OCI-LY3 (cell line): ENCODE results near the gene AMDHD1.

Experiments used
- H2AFZ ChIP-seq: fragments of 200-600, 300-600 bp; shearing (Covaris generic); 2 replicates; pipeline ENCODE4 v1.6.0; 2014; ENCODE audit warnings: antibody characterized with exemption, low read depth, low read length
- H3K27ac ChIP-seq: fragments of 200-600, 300-600 bp; sonication (generic); 2 replicates; pipeline ENCODE4 v1.5.1; 2014; ENCODE audit warnings: mild to moderate bottlenecking, low read length, moderate library complexity, mixed read lengths
- H3K27me3 ChIP-seq: fragments of 200-600, 300-600 bp; sonication (generic); 2 replicates; pipeline ENCODE4 v1.6.1; 2014; ENCODE audit warnings: low read depth, low read length, mixed read lengths
- H3K36me3 ChIP-seq: fragments of 200-600, 300-600 bp; sonication (generic); replicated peaks from 2 replicates; pipeline ENCODE3; 2014; ENCODE audit warnings: low read depth, low read length, mixed read lengths
- H3K4me1 ChIP-seq: fragments of 300-600, 200-600 bp; sonication (generic); 2 replicates; pipeline ENCODE4 v1.6.1; 2014; ENCODE audit warnings: low read length, mixed read lengths
- H3K4me2 ChIP-seq: fragments of 200-600, 300-600 bp; sonication (generic); 2 replicates; pipeline ENCODE4 v1.6.1; 2014; ENCODE audit warnings: low read length, mixed read lengths
- H3K4me3 ChIP-seq: fragments of 300-600, 200-600 bp; sonication (generic); 2 replicates; pipeline ENCODE4 v1.5.1; 2014; ENCODE audit warnings: antibody characterized with exemption, mild to moderate bottlenecking, low read length, moderate library complexity
- H3K79me2 ChIP-seq: fragments of 300-600, 200-600 bp; shearing (Covaris generic); 2 replicates; pipeline ENCODE4 v1.6.1; 2014; ENCODE audit warnings: mild to moderate bottlenecking, low read length, mixed read lengths
- H3K9ac ChIP-seq: fragments of 300-600, 200-600 bp; shearing (Covaris generic); 2 replicates; pipeline ENCODE4 v1.6.0; 2014; ENCODE audit warnings: mild to moderate bottlenecking, low read length, moderate library complexity
- H3K9me3 ChIP-seq: fragments of 200-600, 300-600 bp; shearing (Covaris generic); 2 replicates; pipeline ENCODE4 v1.6.1; 2014; ENCODE audit warnings: low read length, mixed read lengths; ENCODE audit not compliant: insufficient read depth
- H4K20me1 ChIP-seq: fragments of 200-600, 300-600 bp; sonication (generic); 2 replicates; pipeline ENCODE4 v1.6.1; 2016; ENCODE audit warnings: low read length, mixed read lengths; ENCODE audit not compliant: insufficient read depth
- CTCF ChIP-seq: fragments of 200-600, 300-600 bp; sonication (generic); IDR thresholded peaks from 2 replicates; pipeline ENCODE4 v1.5.1; 2014; ENCODE audit warnings: antibody characterized with exemption, low read length, low read depth
- EZH2phosphoT487 ChIP-seq: fragments of 200-600 bp; shearing (Covaris generic); IDR thresholded peaks from 2 replicates; pipeline ENCODE4 v1.6.1; 2018; ENCODE audit warnings: antibody characterized with exemption, mixed run types, low read depth

AMDHD1 gene

GRCh38 chr12:95940514-95940913 is 2.6 kb upstream of the AMDHD1 start:
- H3K27me3 ChIP-seq, result no peaks in the 10 kb centered on the region
- TF ChIP-seq EZH2phosphoT487 (no peak), CTCF (no peak)
- H3K4me2 ChIP-seq, result no peak overlapping the region
- no peaks in the 10 kb centered on the region for H3K79me2 ChIP-seq
- H3K4me1 ChIP-seq, result peaks cover 10% of the 10 kb centered on the region
- no peak overlapping the region for H3K4me3 ChIP-seq
- no peak overlapping the region for H2AFZ ChIP-seq
- H3K36me3 ChIP-seq, result no peaks in the 10 kb centered on the region
- no peaks in the 10 kb centered on the region for H4K20me1 ChIP-seq
- H3K9me3 ChIP-seq, result no peaks in the 10 kb centered on the region
- no peak overlapping the region for H3K27ac ChIP-seq
- H3K9ac ChIP-seq, result no peak overlapping the region

GRCh38 chr12:95942101-95942523 is 1.0 kb upstream of the AMDHD1 start:
- Histone ChIP-seq H3K79me2 (no peaks in the 10 kb centered on the region), H4K20me1 (no peaks in the 10 kb centered on the region), H3K27ac (no peak overlapping the region), H3K4me1 (peaks cover 10% of the 10 kb centered on the region), H3K4me3 (peak overlapping the region; percentile 89), H3K27me3 (0 out of 2 replicates have a peak, but pooled peaks cover 4% of the 10 kb centered on the region), H3K36me3 (no peaks in the 10 kb centered on the region), H3K9me3 (no peaks in the 10 kb centered on the region), H2AFZ (peak overlapping the region; percentile 84; the same call in 1 of the 2 replicates), H3K4me2 (peak overlapping the region; percentile 96), H3K9ac (peak overlapping the region; percentile 90)
- TF ChIP-seq CTCF (no peak), EZH2phosphoT487 (no peak)

- H4K20me1 ChIP-seq, result no peaks in the 10 kb centered on the region
- peak within 1 kb of the TSS; percentile 54 for H3K27ac ChIP-seq
- no peaks in the 10 kb centered on the region for H3K9me3 ChIP-seq
- peak within 1 kb of the TSS; percentile 90 for H3K9ac ChIP-seq
- H3K4me2 ChIP-seq, result peak within 1 kb of the TSS; percentile 96
- no peaks in the 10 kb centered on the region for H3K36me3 ChIP-seq
- H2AFZ ChIP-seq, result peak within 1 kb of the TSS; percentile 92
- H3K79me2 ChIP-seq, result no peaks in the 10 kb centered on the region
- no peak for TF ChIP-seq CTCF
- TF ChIP-seq EZH2phosphoT487, result no peak
- peak within 1 kb of the TSS; percentile 89 for H3K4me3 ChIP-seq
- H3K27me3 ChIP-seq, result 0 out of 2 replicates have a peak, but pooled peaks cover 4% of the 10 kb centered on the region
- H3K4me1 ChIP-seq, result peaks cover 10% of the 10 kb centered on the region
Observed at GRCh38 chr12:95942524-95943329, 404 bp upstream of the AMDHD1 start, which contains the start of gene CCDC38. Gene CCDC38, minus strand, starts transcription at chr12:95942614. Its CDS starts 6,105 bp downstream, at chr12:95936509.

GRCh38 chr12:95944108-95944704 is 1.1 kb downstream of the AMDHD1 start:
- H3K79me2 ChIP-seq, result no peaks in the 10 kb centered on the region
- H3K27me3 ChIP-seq, result peaks cover 5% of the 10 kb centered on the region; the same call in 1 of the 2 replicates
- no peaks in the 10 kb centered on the region for H4K20me1 ChIP-seq
- H2AFZ ChIP-seq, result peak overlapping the region; percentile 92; the same call in 1 of the 2 replicates
- peak overlapping the region; percentile 89 for H3K4me3 ChIP-seq
- no peak for TF ChIP-seq CTCF
- no peak for TF ChIP-seq EZH2phosphoT487
- no peaks in the 10 kb centered on the region for H3K9me3 ChIP-seq
- no peak overlapping the region for H3K27ac ChIP-seq
- H3K4me2 ChIP-seq, result peak overlapping the region; percentile 96
- no peaks in the 10 kb centered on the region for H3K36me3 ChIP-seq
- H3K4me1 ChIP-seq, result peaks cover 10% of the 10 kb centered on the region
- H3K9ac ChIP-seq, result no peak overlapping the region
